SU-DHL-6 (cell line): ENCODE data around the gene MCM9.

Source experiments
- EZH2phosphoT487 ChIP-seq: fragments of 200-600 bp; sonication (generic), shearing (Covaris generic); conservative IDR thresholded peaks from 2 replicates; pipeline ENCODE4 v1.6.1; 2018; ENCODE audit warnings: mild to moderate bottlenecking, antibody characterized with exemption, low read length, moderate library complexity, mixed read lengths
- TF ChIP-seq, protein P1 (sequence below): fragments of 200-600 bp; sonication (generic); IDR thresholded peaks from one replicate; pipeline ENCODE4 v1.5.1; 2017; ENCODE audit warnings: antibody characterized with exemption, mild to moderate bottlenecking, low read length, moderate library complexity; ENCODE audit not compliant: insufficient read depth, poor library complexity, severe bottlenecking

DNA sequence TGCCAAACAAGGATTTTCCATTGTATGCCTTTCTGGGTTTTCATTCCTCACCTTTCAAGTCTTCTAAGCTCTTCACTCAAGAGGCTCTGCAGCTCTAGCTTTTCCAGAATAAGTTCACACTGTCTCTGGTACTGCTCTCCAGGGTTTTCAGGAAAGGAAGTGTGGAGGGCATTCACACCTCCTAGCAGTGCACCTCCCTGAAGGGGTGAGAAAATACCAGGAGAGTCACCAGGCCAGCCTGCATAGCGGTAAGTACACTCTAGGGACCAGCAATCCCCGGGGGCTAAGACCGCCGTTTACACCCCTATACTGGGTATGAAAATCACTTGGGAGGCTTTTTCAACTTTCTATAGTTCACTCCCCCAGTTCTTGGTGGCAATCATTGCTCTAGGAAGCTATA lies 108.9 kb downstream of the MCM9 start:
- TF ChIP-seq, protein P1, sequence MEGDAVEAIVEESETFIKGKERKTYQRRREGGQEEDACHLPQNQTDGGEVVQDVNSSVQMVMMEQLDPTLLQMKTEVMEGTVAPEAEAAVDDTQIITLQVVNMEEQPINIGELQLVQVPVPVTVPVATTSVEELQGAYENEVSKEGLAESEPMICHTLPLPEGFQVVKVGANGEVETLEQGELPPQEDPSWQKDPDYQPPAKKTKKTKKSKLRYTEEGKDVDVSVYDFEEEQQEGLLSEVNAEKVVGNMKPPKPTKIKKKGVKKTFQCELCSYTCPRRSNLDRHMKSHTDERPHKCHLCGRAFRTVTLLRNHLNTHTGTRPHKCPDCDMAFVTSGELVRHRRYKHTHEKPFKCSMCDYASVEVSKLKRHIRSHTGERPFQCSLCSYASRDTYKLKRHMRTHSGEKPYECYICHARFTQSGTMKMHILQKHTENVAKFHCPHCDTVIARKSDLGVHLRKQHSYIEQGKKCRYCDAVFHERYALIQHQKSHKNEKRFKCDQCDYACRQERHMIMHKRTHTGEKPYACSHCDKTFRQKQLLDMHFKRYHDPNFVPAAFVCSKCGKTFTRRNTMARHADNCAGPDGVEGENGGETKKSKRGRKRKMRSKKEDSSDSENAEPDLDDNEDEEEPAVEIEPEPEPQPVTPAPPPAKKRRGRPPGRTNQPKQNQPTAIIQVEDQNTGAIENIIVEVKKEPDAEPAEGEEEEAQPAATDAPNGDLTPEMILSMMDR: no peak
- TF ChIP-seq EZH2phosphoT487: no peak
